Measurements from ENCODE around the gene P4HB.

P4HB gene

DNA sequence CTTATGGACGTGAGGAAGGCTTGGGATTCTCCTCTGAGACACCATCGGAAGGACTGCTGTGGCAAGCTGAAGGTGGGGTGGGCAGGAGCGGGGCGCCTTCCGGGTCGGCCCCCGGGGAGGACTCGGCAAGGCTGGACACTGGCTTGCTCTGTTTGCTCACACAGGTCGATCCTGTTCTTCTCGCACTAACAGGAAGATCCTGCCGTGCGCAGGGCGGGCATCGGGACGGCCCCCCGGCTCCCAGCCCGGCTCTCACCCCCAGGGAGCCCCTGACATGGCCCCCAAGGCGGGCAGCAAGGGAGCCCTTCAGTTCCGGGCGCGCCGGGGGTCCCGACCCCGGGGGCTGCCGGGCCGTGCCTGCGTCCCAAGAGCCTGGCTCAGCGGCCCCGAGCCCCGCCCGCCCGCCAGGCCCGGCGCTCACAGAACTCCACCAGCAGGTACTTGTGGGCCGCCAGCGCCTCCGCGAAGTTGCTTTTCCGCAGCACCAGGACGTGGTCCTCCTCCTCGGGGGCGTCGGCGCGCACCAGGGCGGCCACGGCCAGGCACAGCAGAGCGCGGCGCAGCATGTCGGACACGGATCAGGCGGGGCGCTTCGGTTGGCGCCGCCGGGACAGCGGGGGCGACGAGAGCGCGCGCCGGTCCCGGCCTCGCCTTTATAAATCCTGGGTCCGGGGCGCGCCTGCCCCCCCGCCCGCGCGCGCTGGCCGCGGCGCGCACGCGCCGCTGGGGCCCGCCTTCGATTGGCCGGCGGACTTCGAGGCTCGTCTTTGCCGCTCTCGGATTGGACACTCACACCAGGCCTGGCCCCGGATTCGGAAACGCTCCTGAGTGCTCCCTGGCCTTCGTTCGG is at the start of gene P4HB:
TSS of gene P4HB (minus strand) at position 630 of the 850 bp plus-strand sequence. CDS start at position 566, 64 bp downstream.
- peak in 1 of 2 experiments; percentile 28 for DNase-seq

DNA sequence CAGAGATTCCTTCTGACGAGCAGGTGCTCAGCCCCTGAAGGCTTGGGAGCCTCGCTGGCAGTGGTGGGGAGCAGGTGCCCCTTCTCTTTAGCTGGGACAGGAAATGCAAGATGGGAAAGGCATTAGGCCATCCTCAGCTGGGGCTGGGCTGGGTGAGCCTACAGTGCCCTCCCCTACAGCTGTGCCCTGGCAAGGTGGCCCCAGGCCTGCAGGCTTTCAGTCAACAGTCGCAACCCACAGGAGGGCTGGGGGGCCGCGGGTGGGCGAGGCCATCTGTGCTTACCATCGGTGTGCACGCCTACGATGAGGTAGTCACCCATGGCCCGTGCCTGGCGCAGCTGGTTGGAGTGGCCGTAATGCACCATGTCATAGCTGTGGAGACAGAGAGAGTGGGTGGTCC is 48.9 kb upstream of the P4HB start:
- DNase-seq = no peak

DNA sequence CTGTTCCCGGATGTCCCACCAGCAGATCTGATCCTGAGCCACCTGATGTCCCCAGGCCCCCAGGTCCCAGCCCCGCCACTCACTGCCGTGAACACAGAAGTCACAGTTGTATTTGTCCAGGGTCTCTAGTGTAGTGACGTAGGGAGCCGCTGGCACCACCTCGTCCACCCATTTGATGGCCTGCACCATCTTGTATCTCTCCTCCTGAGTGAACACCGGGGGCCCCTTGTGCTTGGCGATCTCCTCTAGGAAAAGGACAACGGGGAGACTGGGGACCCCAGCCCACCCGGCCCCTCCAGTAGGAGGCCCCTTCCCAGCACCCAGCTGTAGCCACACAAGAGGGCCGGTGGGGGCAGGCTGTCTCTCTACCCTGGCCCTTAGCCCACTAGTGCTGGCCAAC is 48.5 kb upstream of the P4HB start:
- no peak for DNase-seq

DNA sequence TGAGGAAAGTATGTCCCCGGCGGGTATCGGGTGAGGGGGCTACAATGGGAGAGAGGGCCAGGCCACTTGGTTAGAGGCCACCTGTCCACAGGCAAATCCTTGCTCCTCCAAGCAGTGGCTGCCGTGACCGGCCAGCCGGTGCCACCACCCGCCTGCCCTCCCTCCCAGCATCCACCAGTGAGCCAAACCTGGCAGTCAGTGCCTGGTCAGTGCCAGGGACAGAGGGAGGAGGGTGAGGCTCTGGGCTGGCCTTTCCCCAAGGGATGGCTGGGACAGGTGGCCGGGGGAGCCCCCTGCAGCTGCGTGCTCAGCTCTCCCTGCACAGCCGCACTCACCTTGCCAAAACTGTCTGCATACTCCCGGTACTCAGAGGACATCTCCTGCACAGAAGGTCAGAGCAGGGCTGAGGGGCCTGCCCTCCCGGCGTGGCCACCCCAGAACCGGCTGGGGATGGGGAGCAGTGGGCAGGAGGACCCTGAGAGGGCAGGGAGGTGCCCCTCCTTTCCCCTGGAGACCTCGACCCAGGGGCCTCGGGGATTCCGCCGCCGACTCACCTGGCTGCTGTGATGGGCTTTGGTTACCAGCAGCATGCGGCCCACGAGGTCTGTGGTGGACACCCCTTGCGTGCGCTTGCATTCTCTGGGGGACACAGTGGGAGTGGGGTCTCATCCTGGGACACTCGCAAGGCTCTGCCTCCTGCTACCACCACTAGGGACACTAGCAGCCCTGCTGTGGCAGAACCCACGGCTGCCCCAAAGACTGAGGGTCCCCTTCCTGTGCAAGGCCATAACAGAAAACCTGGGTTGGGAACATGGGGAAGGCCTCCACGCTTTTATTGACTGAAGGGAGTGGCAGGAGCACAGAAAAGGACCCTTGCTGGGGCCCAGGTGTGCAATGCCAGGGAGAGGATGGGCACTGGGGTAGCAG is 47.1 kb upstream of the P4HB start:
- DNase-seq = no peak

DNA sequence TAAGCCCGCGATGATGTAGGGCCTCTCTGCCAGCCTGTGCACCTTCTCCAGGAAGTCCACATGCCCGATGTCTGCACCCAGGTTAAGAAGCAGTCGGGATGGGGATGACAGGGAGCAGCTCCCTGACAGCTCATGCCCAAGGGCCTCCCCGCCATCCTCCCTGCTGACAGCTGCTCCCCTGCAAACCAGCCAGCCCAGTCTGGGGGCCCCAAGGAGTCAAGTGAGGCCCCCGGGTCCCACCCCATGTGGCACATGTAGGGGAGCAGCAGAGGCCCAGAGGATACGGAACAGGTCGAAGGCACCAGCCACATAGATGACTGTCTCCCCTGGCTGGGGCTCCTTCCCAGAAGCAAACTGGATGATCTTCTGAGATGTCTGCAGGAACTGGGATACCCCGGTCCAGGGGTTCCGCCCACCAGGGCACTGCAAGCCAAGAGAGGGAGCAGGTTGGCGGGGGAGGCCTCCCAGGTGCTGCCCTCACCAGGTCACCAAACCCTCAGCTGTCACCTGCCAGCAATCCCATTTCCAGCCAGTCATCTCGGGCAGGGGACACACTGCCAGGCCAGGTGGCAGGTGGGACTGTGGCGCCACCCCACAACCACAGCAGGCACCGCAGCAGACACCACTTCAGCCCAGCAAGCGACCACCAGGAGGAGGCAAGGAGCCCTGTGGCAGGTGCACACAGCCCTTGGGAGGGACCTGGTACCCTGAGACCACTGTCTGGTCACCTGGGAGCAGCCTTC is 46.3 kb upstream of the P4HB start:
- no peak for DNase-seq

DNA sequence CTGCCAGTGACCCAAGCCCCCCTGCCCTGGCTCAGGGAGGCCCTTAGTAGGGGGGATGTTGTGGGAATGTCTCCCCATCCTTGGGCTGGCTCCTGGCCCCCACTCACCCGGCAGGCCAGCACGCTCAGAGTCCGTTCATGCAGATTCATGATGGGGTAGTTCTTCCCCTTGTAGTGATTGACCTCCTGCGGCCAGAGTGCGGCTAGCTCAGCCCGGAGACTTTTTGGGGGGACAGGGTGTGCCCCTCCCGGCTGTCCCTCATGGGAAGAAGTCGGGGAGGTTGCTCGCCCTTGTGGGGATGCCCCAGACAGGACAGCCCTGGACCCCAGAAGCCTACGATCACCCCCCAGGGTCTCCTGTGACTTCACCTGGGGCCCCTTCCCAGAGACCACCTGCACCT is 45.7 kb upstream of the P4HB start:
- DNase-seq = no peak

DNA sequence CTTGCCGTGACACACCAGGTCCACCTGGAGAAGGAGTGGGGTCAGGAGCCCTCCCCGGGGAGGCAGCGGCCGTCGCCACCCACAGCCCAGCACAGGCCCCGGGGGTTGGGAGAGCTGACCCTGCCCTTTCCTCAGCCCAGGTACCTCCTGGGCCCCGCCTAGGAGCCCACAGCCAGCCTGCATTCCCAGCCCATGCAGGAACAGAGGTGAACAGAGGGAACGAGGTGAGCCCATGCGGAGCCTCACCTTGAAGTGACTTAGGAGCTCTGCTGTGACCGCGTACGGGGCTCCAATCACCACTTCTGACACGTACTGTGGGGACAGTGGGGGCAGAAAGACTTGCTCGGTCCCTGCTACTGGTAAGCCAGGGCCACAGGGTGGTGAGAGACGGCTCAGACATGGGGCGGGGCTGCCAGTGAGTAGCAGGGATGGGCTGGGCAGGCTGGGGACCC is 45.1 kb upstream of the P4HB start:
- no peak for DNase-seq

DNA sequence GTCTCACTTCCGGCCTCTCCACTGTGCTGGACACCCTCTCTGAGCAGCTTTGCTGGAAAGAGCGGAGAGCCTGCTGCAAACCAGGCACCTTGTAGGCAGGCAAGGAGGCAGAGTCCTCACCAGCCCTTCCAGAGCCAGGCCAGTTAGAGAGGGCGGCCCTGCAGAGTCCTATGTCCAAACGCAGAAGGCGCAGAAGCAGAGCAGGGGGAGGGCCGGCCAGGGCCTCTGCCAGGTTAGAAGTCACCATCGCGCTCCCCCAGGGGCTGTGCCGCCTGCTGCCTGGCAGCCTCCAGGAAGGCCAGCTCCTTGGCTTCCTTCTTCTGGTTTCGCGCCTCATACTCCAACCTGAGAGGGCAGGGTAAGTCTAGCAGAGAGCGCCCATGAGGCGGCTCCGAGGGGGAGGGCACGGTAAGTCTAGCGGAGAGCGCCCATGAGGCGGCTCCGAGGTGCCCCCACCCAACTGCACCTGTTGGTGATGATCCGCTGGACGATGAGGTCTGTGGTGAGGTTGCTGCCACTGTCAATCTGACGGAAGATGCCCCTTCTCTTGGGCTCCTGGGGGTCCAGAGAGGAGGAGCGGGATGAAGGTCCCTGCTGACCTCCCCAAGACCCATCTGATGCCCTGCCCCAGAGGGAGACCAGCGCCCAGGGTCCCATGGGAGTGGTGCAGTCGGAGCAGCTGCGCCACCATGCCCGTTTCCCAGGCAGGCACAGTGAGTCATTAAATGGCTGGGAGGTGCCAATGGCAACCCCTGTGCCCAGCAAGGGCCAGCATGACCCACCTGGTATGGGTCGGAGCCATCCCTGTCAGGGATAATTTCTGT is 44.5 kb upstream of the P4HB start:
- DNase-seq = no peak

DNA sequence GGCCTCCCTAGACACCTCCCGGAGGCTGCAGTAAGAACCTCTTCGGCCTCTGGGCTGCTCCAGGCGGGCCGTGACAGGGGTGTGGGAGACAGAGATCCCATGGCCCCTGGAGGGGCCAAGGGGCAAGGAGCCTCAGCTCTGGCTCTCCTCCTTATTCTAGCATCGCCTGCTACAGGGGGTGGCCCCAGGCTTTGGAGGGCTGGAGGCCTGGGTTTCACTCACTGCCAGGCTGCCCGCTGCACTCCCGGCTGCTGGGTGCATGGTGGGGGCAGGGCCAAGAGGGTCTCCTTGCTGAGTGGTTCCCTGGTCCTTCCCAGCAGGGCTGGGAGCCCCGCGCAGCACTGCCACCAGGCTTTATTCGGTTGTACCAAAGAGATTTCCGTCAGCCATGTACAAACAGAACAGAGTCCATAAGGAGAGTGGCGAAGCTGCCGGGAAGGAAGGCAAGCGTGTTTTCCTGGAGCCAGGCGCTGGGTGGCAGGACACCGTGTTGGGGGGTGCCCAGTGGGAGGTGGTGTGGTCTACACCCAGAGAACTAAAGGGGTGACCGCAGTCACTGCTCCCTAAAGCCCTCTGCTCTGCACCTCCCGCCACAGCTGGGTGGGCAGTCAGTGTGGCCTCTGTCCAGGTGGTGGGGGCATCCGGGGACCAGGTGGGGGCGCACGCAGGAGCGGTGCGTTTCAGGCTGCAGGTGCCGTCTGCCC is 43.7 kb upstream of the P4HB start:
- no peak for DNase-seq

DNA sequence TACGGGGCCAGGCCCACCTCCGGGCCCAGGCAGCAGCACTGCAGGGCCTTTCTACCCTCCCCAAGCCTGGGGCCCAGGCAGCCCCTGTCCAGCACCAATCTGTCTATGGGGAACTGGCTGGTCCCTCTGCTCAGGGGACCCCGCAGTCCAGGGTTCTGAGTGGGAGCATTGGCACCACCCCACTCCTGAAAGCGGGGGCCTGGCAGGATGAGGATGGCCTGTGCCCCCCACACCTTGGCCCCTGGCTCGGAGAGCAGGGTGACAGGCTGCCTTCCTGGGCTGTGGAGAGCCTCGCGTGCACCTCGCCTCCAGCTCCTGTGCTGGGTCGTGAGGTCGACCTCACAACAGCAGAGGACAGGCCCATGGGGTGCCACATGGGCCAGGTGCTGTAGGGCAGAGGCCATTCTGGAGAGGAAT is 43.1 kb upstream of the P4HB start:
- no peak for DNase-seq

DNA sequence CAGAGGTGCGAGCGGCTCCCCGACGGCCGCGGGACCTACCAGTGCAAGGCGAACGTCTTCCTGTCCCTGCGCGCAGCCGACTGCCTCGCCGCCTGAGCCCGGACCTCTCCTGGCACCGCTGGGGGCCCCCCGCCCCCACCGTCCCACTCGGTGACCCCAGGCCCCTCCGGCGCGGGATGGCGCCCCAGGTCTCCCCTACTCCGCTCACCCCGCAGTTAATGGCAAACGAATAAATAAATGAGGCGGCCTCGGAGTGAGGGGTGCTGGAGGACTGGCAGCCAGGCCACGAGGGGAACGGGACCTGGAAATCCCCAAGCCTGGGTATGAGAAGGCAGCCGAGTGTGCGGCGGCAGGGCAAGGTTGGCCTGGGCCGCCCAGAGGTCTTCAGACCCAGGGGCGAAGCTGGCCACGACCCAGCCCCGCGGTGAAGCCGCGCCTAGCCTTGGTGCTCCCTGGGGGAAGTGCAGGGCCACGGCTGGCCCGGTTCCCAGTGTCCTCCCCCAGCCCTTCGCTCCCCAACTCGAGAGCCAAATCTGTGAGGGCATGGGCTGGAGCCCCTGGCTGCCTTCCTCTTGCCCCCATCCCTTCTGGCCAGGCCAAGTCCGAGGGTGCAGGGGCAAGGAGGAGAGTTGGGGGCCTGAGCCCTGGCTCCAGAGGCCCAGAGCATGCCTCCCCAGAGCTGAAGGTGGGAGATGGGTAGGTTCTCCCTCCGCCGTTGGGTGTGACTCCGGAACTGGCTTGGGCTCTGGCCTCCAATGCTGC is 42.5 kb upstream of the P4HB start:
- DNase-seq = no peak

DNA sequence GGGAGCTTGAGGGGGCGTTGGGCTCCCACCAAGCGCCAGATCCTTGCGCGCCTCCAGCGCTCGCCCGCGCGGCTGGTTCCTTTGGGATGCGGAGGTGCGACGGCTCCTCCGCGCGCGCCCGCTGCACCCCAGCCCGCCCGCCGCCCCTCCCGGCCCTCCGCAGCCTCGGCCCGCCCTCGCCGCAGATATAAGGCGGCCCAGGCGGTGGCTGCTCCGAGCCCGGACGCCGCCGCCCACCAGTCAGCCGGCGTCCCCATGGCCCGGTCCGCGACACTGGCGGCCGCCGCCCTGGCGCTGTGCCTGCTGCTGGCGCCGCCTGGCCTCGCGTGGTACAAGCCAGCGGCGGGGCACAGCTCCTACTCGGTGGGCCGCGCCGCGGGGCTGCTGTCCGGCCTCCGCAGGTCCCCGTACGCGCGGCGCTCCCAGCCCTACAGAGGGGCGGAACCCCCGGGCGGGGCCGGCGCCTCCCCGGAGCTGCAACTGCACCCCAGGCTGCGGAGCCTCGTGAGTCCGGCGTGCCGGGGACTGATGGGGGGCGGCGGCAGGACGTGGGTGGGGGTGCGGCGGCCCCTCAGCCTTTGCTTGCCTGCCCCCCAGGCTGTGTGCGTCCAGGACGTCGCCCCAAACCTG is 41.8 kb upstream of the P4HB start, which contains the start of gene NPB:
TSS of gene NPB (plus strand) at position 216 of the 630 bp plus-strand sequence. CDS start at position 256, 40 bp downstream.
- DNase-seq = no peak

DNA sequence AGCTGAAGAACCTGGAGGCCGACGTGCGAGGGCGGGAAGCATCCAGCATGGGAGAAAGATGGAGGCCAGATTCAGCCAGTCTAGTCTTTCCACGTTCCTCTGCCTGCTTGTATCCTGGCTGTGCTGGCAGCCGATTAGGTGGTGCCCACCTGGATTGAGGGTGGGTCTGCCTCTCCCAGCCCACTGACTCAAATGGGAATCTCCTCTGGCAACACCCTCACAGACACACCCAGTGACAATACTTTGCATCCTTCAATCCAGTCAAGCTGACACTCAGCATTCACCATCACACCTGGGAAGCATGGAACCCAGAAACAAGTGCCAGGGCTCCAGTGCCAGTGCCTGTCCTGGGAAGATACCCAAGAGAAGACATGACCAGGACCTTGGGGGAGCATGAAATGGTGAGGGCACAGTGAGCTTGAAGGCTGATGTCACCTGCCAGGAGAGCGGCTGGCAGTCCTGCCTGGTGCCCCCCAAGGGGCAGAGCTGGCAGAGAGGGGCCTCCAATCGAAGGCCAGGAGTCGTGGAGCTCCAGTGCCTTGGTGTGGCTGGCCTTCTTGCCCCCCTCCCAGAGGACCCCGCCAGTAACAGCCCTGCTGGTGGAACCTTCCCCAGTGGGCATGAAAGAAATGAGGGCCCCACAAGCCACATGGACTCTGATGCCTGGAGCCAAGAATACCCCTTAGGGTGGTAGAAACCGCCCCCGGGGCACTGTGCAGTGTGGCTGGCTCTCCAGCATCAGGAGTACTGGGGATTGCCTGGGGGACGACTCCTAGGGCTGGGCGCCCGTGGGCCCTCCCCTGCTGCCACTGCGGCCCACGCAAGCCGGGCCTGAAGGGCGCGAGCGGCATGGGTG is 41.1 kb upstream of the P4HB start:
- no peak for DNase-seq

DNA sequence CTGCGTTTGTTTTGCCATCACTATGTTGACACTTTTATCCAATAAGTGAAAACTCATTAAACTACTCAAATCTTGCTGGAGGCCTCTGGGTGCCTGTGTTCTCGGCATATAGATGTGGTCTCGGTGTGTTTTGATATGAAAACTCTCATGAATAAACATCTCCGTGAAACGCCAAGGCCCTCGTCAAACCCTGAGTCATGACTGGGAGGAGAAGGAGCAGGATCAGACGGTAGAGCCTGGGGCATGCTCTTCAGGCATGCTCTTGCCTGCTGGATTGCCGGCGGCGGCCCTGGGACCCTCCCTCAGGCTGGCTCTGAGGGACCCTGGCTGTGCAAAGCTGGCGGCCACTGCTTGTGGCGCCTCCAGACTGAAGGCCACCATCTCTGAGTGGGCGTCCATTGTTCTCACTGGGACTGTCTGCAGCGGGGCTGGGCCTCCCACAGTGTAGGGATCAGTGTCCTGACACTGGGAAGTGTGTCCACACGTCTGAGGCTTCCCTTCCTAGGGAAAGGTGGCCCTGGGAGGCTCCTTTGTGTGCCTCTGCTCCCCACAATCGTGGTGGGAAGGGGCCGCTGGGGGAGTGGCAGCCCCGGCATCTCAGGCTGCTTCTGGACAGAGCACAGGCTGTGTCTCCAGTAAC is 40.0 kb upstream of the P4HB start:
- DNase-seq = no peak

DNA sequence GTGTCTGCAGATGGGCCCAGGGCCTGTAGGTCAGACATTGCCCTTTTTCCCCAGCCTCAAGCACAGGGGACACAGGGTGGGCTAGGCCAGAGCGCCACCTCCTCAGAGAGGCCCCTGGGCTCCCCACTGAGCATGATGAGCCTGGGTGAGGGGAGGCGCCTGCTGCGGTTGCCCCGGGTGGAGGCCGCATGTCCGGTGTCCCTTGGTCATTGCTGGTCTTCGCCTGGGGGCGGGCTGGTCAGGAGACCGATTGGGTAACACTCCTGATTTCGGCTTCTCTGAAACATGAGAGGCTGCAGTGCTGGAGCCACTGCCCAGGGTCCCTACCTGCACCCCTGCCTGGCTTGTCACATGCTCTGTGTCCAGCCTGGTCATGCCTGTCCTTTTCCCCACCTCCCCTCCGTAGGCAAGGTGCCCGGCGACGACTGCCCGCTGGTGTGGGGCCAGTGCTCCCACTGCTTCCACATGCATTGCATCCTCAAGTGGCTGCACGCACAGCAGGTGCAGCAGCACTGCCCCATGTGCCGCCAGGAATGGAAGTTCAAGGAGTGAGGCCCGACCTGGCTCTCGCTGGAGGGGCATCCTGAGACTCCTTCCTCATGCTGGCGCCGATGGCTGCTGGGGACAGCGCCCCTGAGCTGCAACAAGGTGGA is 39.3 kb upstream of the P4HB start:
- DNase-seq = no peak

DNA sequence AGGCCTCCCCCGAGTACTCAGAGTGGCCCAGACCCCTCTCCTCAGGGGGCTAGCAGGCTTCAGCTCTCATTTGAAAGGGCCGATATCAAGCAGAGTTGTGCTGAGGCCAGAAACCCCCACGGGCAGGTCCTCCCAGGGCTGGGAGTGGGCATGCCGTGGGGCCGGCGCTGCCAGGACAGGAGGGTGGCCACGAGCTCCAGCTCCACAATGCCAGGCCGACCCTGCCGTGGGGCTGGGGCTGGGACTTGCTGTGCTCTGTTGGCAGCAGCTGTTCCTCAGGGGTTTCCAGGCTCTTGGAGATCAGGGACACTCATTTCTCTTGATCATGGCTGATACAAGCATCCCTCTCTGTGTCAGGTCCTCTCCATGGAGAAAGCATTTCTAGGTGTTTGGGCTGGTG is 38.5 kb upstream of the P4HB start:
- DNase-seq = no peak

DNA sequence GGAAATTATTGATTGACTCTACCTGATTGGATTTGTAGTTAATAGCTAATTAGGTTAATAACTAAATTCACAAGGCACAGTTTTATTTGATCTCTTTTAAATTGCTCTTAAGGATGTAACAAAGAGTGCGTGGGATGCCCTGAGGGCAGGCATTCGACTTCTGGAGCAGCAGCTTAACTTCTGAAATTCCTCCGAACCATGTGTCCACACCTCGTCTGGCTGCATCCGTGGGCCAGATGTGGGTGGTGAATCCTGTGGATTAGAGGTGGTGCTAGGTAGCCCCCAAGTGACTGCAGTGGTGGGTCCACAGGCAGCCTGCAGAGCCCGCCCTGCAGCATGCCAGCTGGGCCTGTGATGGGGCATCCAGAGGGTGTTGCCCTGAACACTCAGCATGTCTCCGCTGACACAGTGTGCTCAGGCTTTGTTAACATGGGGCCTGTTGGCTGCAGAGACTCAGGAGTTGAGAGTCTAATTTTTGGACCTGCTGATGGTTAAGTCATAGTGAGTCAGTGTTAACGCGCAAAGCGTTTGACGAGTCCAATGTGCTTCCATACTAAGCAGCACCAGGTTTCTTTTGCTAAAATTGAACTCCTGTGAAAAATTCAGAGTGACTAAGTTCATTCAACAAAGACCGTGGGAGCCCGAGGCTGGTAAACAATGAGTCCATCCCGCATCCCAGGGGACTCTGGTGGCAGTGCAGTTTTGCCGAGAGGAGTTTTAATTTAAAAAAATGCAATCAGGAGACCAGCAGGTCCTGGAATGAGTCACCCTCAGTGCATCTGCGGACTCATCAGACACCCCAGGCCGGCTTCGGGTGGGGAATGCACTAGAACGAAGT is 37.9 kb upstream of the P4HB start:
- DNase-seq = no peak
